Transverse colon (tissue), 4 donors: ENCODE measurements around the gene PALLD. TPM values are rescaled to one million over a fixed set of nuclear protein-coding genes. Genes with fewer than 3 reads are reported as not detected.

Experiments used
- DNase-seq: peaks from one replicate; pipeline ENCODE4 v3.0.0-alpha.2; 2019
- H3K27ac ChIP-seq, 4 donors: fragments of 200-600 bp; sonication (generic); 2 replicates each; pipeline ENCODE4 v1.5.1; 2016 to 2018; ENCODE audit warnings: inconsistent platforms in 4 of 4
- H3K27me3 ChIP-seq: fragments of 200-600 bp; sonication (generic); 2 replicates; pipeline ENCODE4 v1.5.1; 2017; ENCODE audit warnings: inconsistent platforms
- H3K36me3 ChIP-seq, 4 donors: fragments of 200-600 bp; sonication (generic); 2 replicates each; pipeline ENCODE4 v1.5.1; 2017 to 2019; ENCODE audit warnings: inconsistent platforms in 4 of 4
- H3K4me1 ChIP-seq, 4 donors: fragments of 200-600 bp; sonication (generic); 2 replicates each; pipeline ENCODE4 v1.5.1; 2017 to 2020; ENCODE audit warnings: inconsistent platforms in 4 of 4
- H3K4me3 ChIP-seq, 4 donors: fragments of 200-600 bp; sonication (generic); 1 replicate in 1 of 4; 2 replicates in 3 of 4; pipeline versions ENCODE4 v1.5.1 to v1.6.1; 2017 to 2019; ENCODE audit warnings: inconsistent platforms in 4 of 4
- H3K9me3 ChIP-seq, 2 donors: fragments of 200-600 bp; sonication (generic); 2 replicates each; pipeline ENCODE4 v1.5.1; 2017 to 2019; ENCODE audit warnings: inconsistent platforms in 2 of 2
- EP300 ChIP-seq: sonication (generic); formaldehyde crosslinking; IDR thresholded peaks from one replicate; pipeline ENCODE4 v1.6.1; 2017; ENCODE audit warnings: antibody characterized with exemption, low read depth
- POLR2A ChIP-seq: fragments of 450-650 bp; IDR thresholded peaks from one replicate; pipeline ENCODE4 v1.6.1; 2016; ENCODE audit warnings: antibody characterized with exemption, mild to moderate bottlenecking, moderate library complexity
- POLR2AphosphoS5 ChIP-seq, 3 donors: sonication (generic); formaldehyde crosslinking; IDR thresholded peaks; one replicate each; pipeline ENCODE4 v1.6.1; 2016; ENCODE audit warnings: antibody characterized with exemption in 3 of 3
- WGBS, 2 donors: methylation state at CpG; one replicate each; pipeline ENCODE4 v1.1.5; 2018; ENCODE audit warnings: low coverage in 1 of 2; 5-methylcytosine and 5-hydroxymethylcytosine counted together
- in situ Hi-C, 4 donors: fragments of 200-750 bp; cut with MboI; loops; one replicate each; pipeline versions ENCODE4 v1.15.0 to v1.15.1; 2017; ENCODE audit warnings: low sequenced_read_pairs in 3 of 4, low pct_ligation_motif_present in 1 of 4, low pct_unique_long_range_greater_than_20kb in 1 of 4
- intact Hi-C: fragments of 100-400 bp; cut with DNase I; formaldehyde crosslinking; loops from one replicate; pipeline ENCODE4 v1.15.1; 2023; ENCODE audit warnings: low total_unique reads
- total RNA-seq, 4 donors: library from RNA; depleted of rRNA; stranded (reverse); fragments of >200 nt; gene quantifications; one replicate each; pipeline ENCODE4 v1.1.0, GENCODE V29; 2016
- TF ChIP-seq, protein P1 (sequence below), 5 experiments: fragments of 200-600 bp in 3 of 5; fragments of 450-650 bp in 2 of 5; sonication (generic) in 3 of 5; IDR thresholded peaks; 1 replicate in 2 of 5; 2 replicates in 3 of 5; pipeline ENCODE4 v1.5.1; 2016 to 2017; ENCODE audit warnings: antibody characterized with exemption in 5 of 5, inconsistent platforms in 3 of 5, mild to moderate bottlenecking in 2 of 5, moderate library complexity in 1 of 5

PALLD gene
- total RNA-seq, 4 donors from 2014 or later: 230 to 309 (median 278) TPM

DNA sequence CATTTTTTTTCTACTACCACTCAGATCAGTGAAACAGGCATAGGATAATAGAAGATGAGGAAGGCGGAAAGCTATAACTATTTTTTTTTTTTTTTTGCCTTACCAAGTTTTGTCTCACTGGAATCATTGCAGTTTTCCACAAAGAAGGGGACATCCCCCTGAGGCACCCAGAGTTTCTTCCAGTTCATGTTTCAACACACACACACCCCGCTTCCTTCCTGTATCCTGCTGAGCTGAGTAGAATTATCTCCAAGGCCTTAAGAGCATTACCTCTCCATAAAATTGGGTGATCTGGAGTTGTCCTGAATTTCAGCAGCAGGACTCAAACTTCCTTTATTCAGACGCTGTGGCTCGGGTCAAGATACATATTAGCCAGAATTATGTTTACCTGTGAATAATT, 111.9 kb downstream of the PALLD start:
- in situ Hi-C loops: no loop called here
- intact Hi-C loops: no loop called here
- TF ChIP-seq EP300 (no peak), POLR2A (no peak), POLR2AphosphoS5 (IDR thresholded peaks at IDR 0.05) (no peak)
- TF ChIP-seq, protein P1, sequence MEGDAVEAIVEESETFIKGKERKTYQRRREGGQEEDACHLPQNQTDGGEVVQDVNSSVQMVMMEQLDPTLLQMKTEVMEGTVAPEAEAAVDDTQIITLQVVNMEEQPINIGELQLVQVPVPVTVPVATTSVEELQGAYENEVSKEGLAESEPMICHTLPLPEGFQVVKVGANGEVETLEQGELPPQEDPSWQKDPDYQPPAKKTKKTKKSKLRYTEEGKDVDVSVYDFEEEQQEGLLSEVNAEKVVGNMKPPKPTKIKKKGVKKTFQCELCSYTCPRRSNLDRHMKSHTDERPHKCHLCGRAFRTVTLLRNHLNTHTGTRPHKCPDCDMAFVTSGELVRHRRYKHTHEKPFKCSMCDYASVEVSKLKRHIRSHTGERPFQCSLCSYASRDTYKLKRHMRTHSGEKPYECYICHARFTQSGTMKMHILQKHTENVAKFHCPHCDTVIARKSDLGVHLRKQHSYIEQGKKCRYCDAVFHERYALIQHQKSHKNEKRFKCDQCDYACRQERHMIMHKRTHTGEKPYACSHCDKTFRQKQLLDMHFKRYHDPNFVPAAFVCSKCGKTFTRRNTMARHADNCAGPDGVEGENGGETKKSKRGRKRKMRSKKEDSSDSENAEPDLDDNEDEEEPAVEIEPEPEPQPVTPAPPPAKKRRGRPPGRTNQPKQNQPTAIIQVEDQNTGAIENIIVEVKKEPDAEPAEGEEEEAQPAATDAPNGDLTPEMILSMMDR (IDR thresholded peaks at IDR 0.05): no peak
- H3K36me3 ChIP-seq: no peaks in the 10 kb centered on the region
- H3K27me3 ChIP-seq: no peaks in the 10 kb centered on the region
- H3K4me1 ChIP-seq: peaks cover 0 to 6% (median under 1%) of the 10 kb centered on the region in 4 donors
- H3K27ac ChIP-seq: no peak overlapping the region
- H3K4me3 ChIP-seq: no peak overlapping the region
- 69 to 70% methylated on average over 2 to 4 of the region's 4 CpGs for WGBS, 2 donors
- no peak for DNase-seq
- no peaks in the 10 kb centered on the region for H3K9me3 ChIP-seq

GRCh38 chr4:168609369-168609768, 112.5 kb downstream of the PALLD start:
- H3K36me3 ChIP-seq: no peaks in the 10 kb centered on the region
- no peak overlapping the region for H3K4me3 ChIP-seq
- TF ChIP-seq EP300: no peak
- TF ChIP-seq, protein P1 (IDR thresholded peaks at IDR 0.05): no peak
- TF ChIP-seq POLR2A: no peak
- no peak for TF ChIP-seq POLR2AphosphoS5 (IDR thresholded peaks at IDR 0.05)
- H3K27ac ChIP-seq: no peak overlapping the region
- intact Hi-C loops: no loop called here
- no peaks in the 10 kb centered on the region for H3K27me3 ChIP-seq
- WGBS, 2 donors: 92% methylated on average over 4 of the region's 4 CpGs; no CpG with 5 or more reads in 1 of the 2 donors
- DNase-seq: no peak
- H3K4me1 ChIP-seq: peaks cover 0 to under 1% (median 0%) of the 10 kb centered on the region in 4 donors
- in situ Hi-C loops: no loop called here
- H3K9me3 ChIP-seq: no peaks in the 10 kb centered on the region

DNA sequence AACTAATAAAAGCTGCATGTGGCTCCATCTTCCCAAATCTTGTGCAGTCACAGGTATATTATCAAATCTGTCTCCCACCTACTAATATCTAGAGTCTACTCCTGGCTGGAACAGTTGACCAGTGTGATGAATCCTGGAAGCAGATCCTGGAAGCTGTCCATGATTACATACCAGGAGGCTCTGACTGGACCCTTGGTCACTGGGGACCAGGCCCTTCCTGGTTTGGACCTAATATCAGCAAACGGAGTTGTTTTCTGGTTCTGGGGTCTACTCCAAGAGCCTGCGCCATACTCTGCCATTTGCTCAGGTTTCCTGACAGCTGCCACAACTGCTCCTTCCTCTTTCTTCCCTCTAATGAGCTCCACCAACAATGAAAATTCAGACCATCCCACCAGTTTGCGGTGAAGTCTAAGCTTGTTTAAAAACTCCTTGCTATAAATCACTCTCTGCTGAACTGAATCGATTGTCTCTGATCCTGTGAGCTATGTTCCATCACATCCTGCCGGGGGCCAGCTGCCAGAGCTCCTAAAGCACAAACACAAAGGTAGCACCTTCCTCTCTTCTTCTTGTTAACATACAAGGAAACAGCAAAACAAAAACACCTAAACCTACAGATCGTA, 114.2 kb downstream of the PALLD start:
- TF ChIP-seq EP300 (no peak), POLR2A (no peak)
- TF ChIP-seq, protein P1 (IDR thresholded peaks at IDR 0.05): no peak
- H3K27me3 ChIP-seq: no peaks in the 10 kb centered on the region
- no peak for DNase-seq
- H3K4me1 ChIP-seq: no peaks in the 10 kb centered on the region
- intact Hi-C loops: no loop called here
- 74 to 78% methylated on average over 6 of the region's 6 CpGs for WGBS, 2 donors
- in situ Hi-C loops: no loop called here
- H3K36me3 ChIP-seq: no peaks in the 10 kb centered on the region
- no peaks in the 10 kb centered on the region for H3K9me3 ChIP-seq
- no peak overlapping the region for H3K4me3 ChIP-seq
- no peak overlapping the region for H3K27ac ChIP-seq

GRCh38 chr4:168612450-168613135, 115.7 kb downstream of the PALLD start:
- Histone ChIP-seq H3K27me3 (no peaks in the 10 kb centered on the region), H3K27ac (no peak overlapping the region), H3K9me3 (no peaks in the 10 kb centered on the region), H3K4me3 (no peak overlapping the region), H3K4me1 (no peaks in the 10 kb centered on the region), H3K36me3 (no peaks in the 10 kb centered on the region)
- in situ Hi-C loops (no loop called here), intact Hi-C loops (no loop called here)
- DNase-seq: no peak
- TF ChIP-seq, protein P1 (IDR thresholded peaks at IDR 0.05): no peak
- no peak for TF ChIP-seq POLR2AphosphoS5 (IDR thresholded peaks at IDR 0.05)
- TF ChIP-seq EP300: no peak
- TF ChIP-seq POLR2A: no peak
- 64 to 75% methylated on average over 1 to 4 of the region's 4 CpGs for WGBS, 2 donors
